Rectal smooth muscle tissue (tissue), 1 donor: ENCODE data around the gene CSTF1.

Source experiments
- H3K27ac ChIP-seq: one replicate; pipeline ENCODE4 v1.7.0; 2013; ENCODE audit warnings: low read depth, low read length, inconsistent platforms
- H3K27me3 ChIP-seq: one replicate; pipeline ENCODE4 v1.7.0; 2013; ENCODE audit warnings: low read length; ENCODE audit not compliant: control insufficient read depth, insufficient read depth
- H3K36me3 ChIP-seq: one replicate; pipeline ENCODE4 v1.7.0; 2013; ENCODE audit warnings: low read length; ENCODE audit not compliant: control insufficient read depth, insufficient read depth
- H3K4me1 ChIP-seq: one replicate; pipeline ENCODE4 v1.7.0; 2013; ENCODE audit warnings: low read length; ENCODE audit not compliant: control insufficient read depth, insufficient read depth
- H3K4me3 ChIP-seq: one replicate; pipeline ENCODE4 v1.7.0; 2013; ENCODE audit warnings: low read length
- H3K9ac ChIP-seq: one replicate; pipeline ENCODE4 v1.7.0; 2013; ENCODE audit warnings: low read length

The CSTF1 gene

GRCh38 chr20:56414842-56415765, 22.7 kb downstream of the CSTF1 start:
- Histone ChIP-seq H3K27me3 (no peaks in the 10 kb centered on the region), H3K4me1 (no peaks in the 10 kb centered on the region), H3K9ac (no peak overlapping the region), H3K36me3 (peaks cover 2% of the 10 kb centered on the region), H3K4me3 (no peak overlapping the region), H3K27ac (no peak overlapping the region)

GRCh38 chr20:56417402-56417801, 25.0 kb downstream of the CSTF1 start:
- Histone ChIP-seq H3K27ac (no peak overlapping the region), H3K4me1 (no peaks in the 10 kb centered on the region), H3K9ac (no peak overlapping the region), H3K4me3 (no peak overlapping the region), H3K36me3 (peaks cover 2% of the 10 kb centered on the region), H3K27me3 (no peaks in the 10 kb centered on the region)

- Histone ChIP-seq H3K4me3 (no peak overlapping the region), H3K27ac (peak overlapping the region; percentile 8), H3K9ac (no peak overlapping the region), H3K4me1 (no peaks in the 10 kb centered on the region), H3K36me3 (peaks cover 2% of the 10 kb centered on the region), H3K27me3 (no peaks in the 10 kb centered on the region)
These were observed 25.5 kb downstream of the CSTF1 start for GRCh38 chr20:56417911-56418310.

- no peaks in the 10 kb centered on the region for H3K27me3 ChIP-seq
- H3K4me1 ChIP-seq: no peaks in the 10 kb centered on the region
These were observed 26.0 kb downstream of the CSTF1 start for GRCh38 chr20:56418385-56418861.

GRCh38 chr20:56420028-56420427, 27.6 kb downstream of the CSTF1 start:
- H3K4me1 ChIP-seq: no peaks in the 10 kb centered on the region
- H3K27ac ChIP-seq: no peak overlapping the region
- H3K4me3 ChIP-seq: no peak overlapping the region
- H3K36me3 ChIP-seq: peaks cover 2% of the 10 kb centered on the region
- H3K9ac ChIP-seq: no peak overlapping the region
- no peaks in the 10 kb centered on the region for H3K27me3 ChIP-seq

More at GRCh38 chr20:56418385-56418861, 26.0 kb downstream of the CSTF1 start:
- Histone ChIP-seq H3K36me3 (peaks cover 2% of the 10 kb centered on the region), H3K27ac (peak overlapping the region; percentile 14), H3K9ac (no peak overlapping the region), H3K4me3 (no peak overlapping the region)

- Histone ChIP-seq H3K4me1 (no peaks in the 10 kb centered on the region), H3K27me3 (no peaks in the 10 kb centered on the region), H3K9ac (no peak overlapping the region), H3K36me3 (no peaks in the 10 kb centered on the region), H3K4me3 (no peak overlapping the region), H3K27ac (no peak overlapping the region)
These were observed 28.7 kb downstream of the CSTF1 start for GRCh38 chr20:56420940-56421688.

GRCh38 chr20:56422076-56422823, 29.8 kb downstream of the CSTF1 start:
- Histone ChIP-seq H3K9ac (no peak overlapping the region), H3K4me3 (no peak overlapping the region), H3K4me1 (no peaks in the 10 kb centered on the region), H3K27me3 (no peaks in the 10 kb centered on the region), H3K36me3 (no peaks in the 10 kb centered on the region), H3K27ac (no peak overlapping the region)

- no peaks in the 10 kb centered on the region for H3K36me3 ChIP-seq
- no peak overlapping the region for H3K4me3 ChIP-seq
- H3K27ac ChIP-seq: no peak overlapping the region
- no peaks in the 10 kb centered on the region for H3K4me1 ChIP-seq
- no peaks in the 10 kb centered on the region for H3K27me3 ChIP-seq
- no peak overlapping the region for H3K9ac ChIP-seq
These were observed 30.4 kb downstream of the CSTF1 start for GRCh38 chr20:56422824-56423189.

- Histone ChIP-seq H3K4me1 (no peaks in the 10 kb centered on the region), H3K27ac (no peak overlapping the region), H3K4me3 (no peak overlapping the region), H3K9ac (no peak overlapping the region), H3K36me3 (no peaks in the 10 kb centered on the region), H3K27me3 (no peaks in the 10 kb centered on the region)
These were observed 30.8 kb downstream of the CSTF1 start for GRCh38 chr20:56423211-56423610.

GRCh38 chr20:56423886-56424285, 31.4 kb downstream of the CSTF1 start:
- H3K9ac ChIP-seq: no peak overlapping the region
- H3K27ac ChIP-seq: no peak overlapping the region
- H3K4me3 ChIP-seq: no peak overlapping the region
- H3K36me3 ChIP-seq: no peaks in the 10 kb centered on the region
- H3K4me1 ChIP-seq: no peaks in the 10 kb centered on the region
- no peaks in the 10 kb centered on the region for H3K27me3 ChIP-seq

GRCh38 chr20:56424931-56425330, 32.5 kb downstream of the CSTF1 start:
- no peaks in the 10 kb centered on the region for H3K27me3 ChIP-seq
- no peaks in the 10 kb centered on the region for H3K36me3 ChIP-seq
- H3K4me3 ChIP-seq: no peak overlapping the region
- no peak overlapping the region for H3K9ac ChIP-seq
- H3K4me1 ChIP-seq: no peaks in the 10 kb centered on the region
- no peak overlapping the region for H3K27ac ChIP-seq

- no peaks in the 10 kb centered on the region for H3K4me1 ChIP-seq
- no peaks in the 10 kb centered on the region for H3K36me3 ChIP-seq
- no peak overlapping the region for H3K4me3 ChIP-seq
- no peaks in the 10 kb centered on the region for H3K27me3 ChIP-seq
- no peak overlapping the region for H3K27ac ChIP-seq
- no peak overlapping the region for H3K9ac ChIP-seq
These were observed 33.6 kb downstream of the CSTF1 start for GRCh38 chr20:56426026-56426425.
